Left ventricle myocardium inferior (tissue), 1 donor: ENCODE results near the gene CD300C. TPM values are rescaled to one million over a fixed set of nuclear protein-coding genes. Genes with fewer than 3 reads are reported as not detected.

Source experiments
- DNase-seq: peaks from one replicate; pipeline ENCODE4 v3.0.0-alpha.2; 2020
- H3K27ac ChIP-seq: fragments of 200-600 bp; replicated peaks from 2 replicates; pipeline ENCODE4 v1.8.0; 2021
- H3K27me3 ChIP-seq: fragments of 200-600 bp; 2 replicates; pipeline ENCODE4 v1.8.0; 2021; ENCODE audit warnings: low read depth
- H3K36me3 ChIP-seq: fragments of 200-600 bp; 2 replicates; pipeline ENCODE4 v1.8.0; 2021
- H3K4me1 ChIP-seq: fragments of 200-600 bp; 2 replicates; pipeline ENCODE4 v1.8.0; 2021
- H3K4me3 ChIP-seq: fragments of 200-600 bp; 2 replicates; pipeline ENCODE4 v1.8.0; 2021; ENCODE audit warnings: mild to moderate bottlenecking, moderate library complexity
- H3K9me3 ChIP-seq: fragments of 200-600 bp; replicated peaks from 2 replicates; pipeline ENCODE4 v1.8.0; 2021
- intact Hi-C: fragments of 100-400 bp; cut with micrococcal nuclease; formaldehyde crosslinking; loops from one replicate; pipeline ENCODE4 v1.11.0; 2022
- total RNA-seq: library from RNA; stranded (reverse); fragmentation: NEBNext Ultra II Directional; extraction: Animal tissue kit (Norgen Biotek cat#: 25700); gene quantifications from one replicate; pipeline ENCODE4 v1.2.1, GENCODE V29; 2021
- TF ChIP-seq, protein P1 (sequence below): fragments of 200-600 bp; IDR thresholded peaks from 2 replicates; pipeline ENCODE4 v1.8.0; 2021; ENCODE audit warnings: antibody characterized with exemption, mild to moderate bottlenecking, borderline replicate concordance
- donor health status: DM: no; HTN: yes; CAD: no; lungs with severe emphysema.

Gene CD300C
- total RNA-seq, 1 donor from 2014 or later: 0.71 TPM

DNA sequence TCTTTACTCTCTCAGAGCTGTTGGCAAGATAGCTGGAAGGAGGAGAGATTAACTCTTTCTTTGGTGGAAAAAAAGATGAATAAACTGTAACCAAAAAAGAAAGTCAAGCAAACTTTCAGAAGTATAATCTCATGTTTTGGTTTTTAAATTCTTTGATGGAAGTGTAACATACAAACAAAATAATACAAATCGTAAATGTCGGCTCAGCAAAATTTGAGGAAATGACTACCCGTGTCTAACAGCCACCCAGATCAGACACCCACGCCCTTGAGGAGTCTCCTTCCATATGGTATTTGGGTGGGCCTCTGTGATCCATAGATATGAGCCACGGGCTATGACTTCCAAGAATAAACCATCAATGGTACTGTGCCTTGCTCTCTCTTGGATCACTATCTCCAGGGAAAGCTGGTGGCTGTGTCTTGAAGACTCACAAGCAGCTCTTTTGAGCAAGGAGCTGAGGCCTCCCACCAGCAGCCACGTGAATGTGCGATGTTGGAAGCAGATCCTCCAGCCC, 9.6 kb upstream of the CD300C start:
- intact Hi-C loops: no loop called here
- H3K9me3 ChIP-seq: no peaks in the 10 kb centered on the region
- peaks cover 47% of the 10 kb centered on the region for H3K27me3 ChIP-seq
- H3K4me3 ChIP-seq: no peak overlapping the region
- TF ChIP-seq, protein P1, sequence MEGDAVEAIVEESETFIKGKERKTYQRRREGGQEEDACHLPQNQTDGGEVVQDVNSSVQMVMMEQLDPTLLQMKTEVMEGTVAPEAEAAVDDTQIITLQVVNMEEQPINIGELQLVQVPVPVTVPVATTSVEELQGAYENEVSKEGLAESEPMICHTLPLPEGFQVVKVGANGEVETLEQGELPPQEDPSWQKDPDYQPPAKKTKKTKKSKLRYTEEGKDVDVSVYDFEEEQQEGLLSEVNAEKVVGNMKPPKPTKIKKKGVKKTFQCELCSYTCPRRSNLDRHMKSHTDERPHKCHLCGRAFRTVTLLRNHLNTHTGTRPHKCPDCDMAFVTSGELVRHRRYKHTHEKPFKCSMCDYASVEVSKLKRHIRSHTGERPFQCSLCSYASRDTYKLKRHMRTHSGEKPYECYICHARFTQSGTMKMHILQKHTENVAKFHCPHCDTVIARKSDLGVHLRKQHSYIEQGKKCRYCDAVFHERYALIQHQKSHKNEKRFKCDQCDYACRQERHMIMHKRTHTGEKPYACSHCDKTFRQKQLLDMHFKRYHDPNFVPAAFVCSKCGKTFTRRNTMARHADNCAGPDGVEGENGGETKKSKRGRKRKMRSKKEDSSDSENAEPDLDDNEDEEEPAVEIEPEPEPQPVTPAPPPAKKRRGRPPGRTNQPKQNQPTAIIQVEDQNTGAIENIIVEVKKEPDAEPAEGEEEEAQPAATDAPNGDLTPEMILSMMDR: no peak
- H3K27ac ChIP-seq: no peak overlapping the region
- DNase-seq: no peak
- H3K36me3 ChIP-seq: no peaks in the 10 kb centered on the region
- H3K4me1 ChIP-seq: no peaks in the 10 kb centered on the region

DNA sequence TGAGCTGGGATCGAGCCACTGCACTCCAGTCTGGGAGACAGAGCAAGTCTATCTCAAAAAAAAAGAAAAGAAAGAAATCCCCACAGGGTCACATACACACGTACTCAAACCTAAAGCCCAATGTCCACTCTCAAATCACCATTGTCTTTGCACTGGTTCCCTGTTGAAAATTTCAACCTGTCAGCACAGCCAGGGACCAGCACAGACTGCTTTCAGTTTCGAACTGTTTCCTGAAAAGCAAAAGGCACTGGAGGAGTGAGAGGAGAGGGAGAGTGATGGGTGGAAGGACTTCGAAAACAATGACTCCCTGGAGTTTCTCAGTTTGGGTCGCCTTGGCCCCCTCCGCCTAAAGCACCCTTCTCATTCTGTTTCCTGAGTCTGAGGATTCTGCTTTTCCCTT, 9.0 kb upstream of the CD300C start:
- Histone ChIP-seq H3K36me3 (no peaks in the 10 kb centered on the region), H3K4me3 (no peak overlapping the region), H3K4me1 (no peaks in the 10 kb centered on the region), H3K27me3 (peaks cover 48% of the 10 kb centered on the region), H3K9me3 (no peaks in the 10 kb centered on the region), H3K27ac (no peak overlapping the region)
- intact Hi-C loops: no loop called here
- TF ChIP-seq, protein P1: no peak
- DNase-seq: no peak

DNA sequence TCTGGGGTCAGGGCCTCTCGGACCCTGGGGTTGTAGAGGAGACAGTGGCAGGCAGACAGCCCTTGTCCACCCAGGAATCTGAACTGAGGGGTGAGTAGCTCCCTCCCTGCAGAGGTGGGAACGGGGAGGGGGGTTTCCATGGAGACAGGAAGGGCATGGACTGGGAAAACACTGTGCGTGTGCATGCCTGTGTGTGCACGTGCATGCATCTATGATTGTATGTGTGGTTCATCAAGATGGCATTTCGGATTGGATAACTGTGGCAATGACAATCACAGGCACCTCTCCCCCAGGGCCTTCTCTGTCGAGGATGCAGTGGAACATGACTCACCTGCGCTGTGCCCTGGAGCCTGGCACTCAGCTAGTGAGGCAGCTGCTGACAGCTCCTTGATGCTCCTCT, 6.1 kb upstream of the CD300C start:
- no peak overlapping the region for H3K27ac ChIP-seq
- TF ChIP-seq, protein P1: no peak
- intact Hi-C loops: no loop called here
- H3K27me3 ChIP-seq: peaks cover 62% of the 10 kb centered on the region
- H3K36me3 ChIP-seq: no peaks in the 10 kb centered on the region
- DNase-seq: no peak
- no peaks in the 10 kb centered on the region for H3K9me3 ChIP-seq
- H3K4me1 ChIP-seq: no peaks in the 10 kb centered on the region
- H3K4me3 ChIP-seq: no peak overlapping the region

DNA sequence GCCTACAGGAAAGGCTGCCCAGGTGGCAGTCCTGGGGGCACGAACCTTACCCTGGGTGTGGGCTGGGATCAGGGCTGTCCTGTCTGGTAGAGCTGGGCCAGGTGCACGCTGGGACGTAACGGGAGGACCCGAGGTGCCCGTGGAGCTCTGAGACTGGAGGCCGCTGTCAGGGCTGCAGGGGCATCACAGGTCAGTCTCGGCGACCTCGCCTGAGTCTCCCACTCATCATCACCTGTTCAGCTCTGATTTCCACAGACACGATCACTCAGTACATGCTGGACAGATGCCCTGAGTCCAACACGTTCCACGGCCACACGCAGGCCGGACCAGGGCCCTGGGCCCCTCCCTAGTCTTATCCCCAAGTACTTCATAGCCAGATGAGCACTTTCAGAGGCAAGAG, 4.7 kb upstream of the CD300C start:
- intact Hi-C loops: no loop called here
- Histone ChIP-seq H3K4me1 (no peaks in the 10 kb centered on the region), H3K9me3 (no peaks in the 10 kb centered on the region), H3K27ac (no peak overlapping the region), H3K36me3 (no peaks in the 10 kb centered on the region), H3K4me3 (no peak overlapping the region), H3K27me3 (peaks cover 62% of the 10 kb centered on the region)
- no peak for DNase-seq
- TF ChIP-seq, protein P1: no peak

DNA sequence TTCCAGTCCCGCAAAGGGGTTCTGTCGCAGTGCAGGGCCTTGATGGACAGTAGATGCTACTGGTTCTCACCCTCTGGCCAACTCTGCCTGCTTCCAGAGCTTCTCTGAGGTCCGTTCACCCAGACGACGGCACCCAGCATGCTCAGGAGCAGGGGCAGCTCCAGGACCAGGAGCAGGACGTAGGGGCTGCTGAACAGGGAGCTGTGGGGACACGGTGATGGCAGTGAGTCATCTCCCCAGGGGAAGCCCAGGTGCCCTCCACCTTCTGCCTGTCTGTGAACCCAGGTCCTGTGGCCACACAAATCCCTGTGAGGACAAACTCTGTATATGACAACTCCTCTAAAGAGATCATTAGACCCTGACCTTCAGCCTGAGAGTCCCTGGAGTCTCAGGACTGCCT, 3.4 kb upstream of the CD300C start:
- H3K4me3 ChIP-seq: no peak overlapping the region
- intact Hi-C loops: no loop called here
- peaks cover 62% of the 10 kb centered on the region for H3K27me3 ChIP-seq
- TF ChIP-seq, protein P1: no peak
- no peaks in the 10 kb centered on the region for H3K4me1 ChIP-seq
- no peaks in the 10 kb centered on the region for H3K36me3 ChIP-seq
- no peak for DNase-seq
- no peaks in the 10 kb centered on the region for H3K9me3 ChIP-seq
- H3K27ac ChIP-seq: no peak overlapping the region
